A549 (cell line): ENCODE measurements around the gene TENM3. TPM values are rescaled to one million over a fixed set of nuclear protein-coding genes. Genes with fewer than 3 reads are reported as not detected.

Experiments used
- ATAC-seq, 2 experiments: fragments of 200-7000 bp in 1 of 2; fragments of >200 bp in 1 of 2; cut with Nextera tagmentation in 1 of 2; cut with Tn5 transposase in 1 of 2; 3 replicates each; pipeline versions ENCODE4 v1.8.0 to v1.9.1; 2018 to 2020; ENCODE audit warnings: mild to moderate bottlenecking in 1 of 2, moderate library complexity in 1 of 2
- CTCF ChIA-PET: fragments of 300-600 bp; sonication (Branson Sonifier 250); formaldehyde crosslinking; extraction: SDS; loops from one replicate; lab custom pipeline; 2021; ENCODE audit warnings: antibody characterized with exemption, inconsistent platforms; lab: Yijun Ruan, JAX
- POLR2A ChIA-PET: fragments of 350-600 bp; formaldehyde crosslinking; extraction: SDS; loops from one replicate; lab custom pipeline; 2021; ENCODE audit warnings: antibody characterized with exemption, inconsistent platforms; lab: Yijun Ruan, JAX
- DNase-seq, 2 experiments: peaks; one replicate each; pipeline versions ENCODE4 v3.0.0 to v3.0.0-alpha.2; 2011 to 2016; ENCODE audit warnings: low read depth in 1 of 2, low spot score in 1 of 2
- FAIRE-seq: peaks from 2 replicates; lab custom pipeline; 2011; peaks lifted over from hg19 to GRCh38; lab: Jason Lieb, UNC
- H3K27ac ChIP-seq, 2 experiments: fragments of >200 bp; sonication (Bioruptor Twin); formaldehyde crosslinking; 3 replicates each; pipeline ENCODE4 v1.5.1; 2016 to 2017
- H3K4me1 ChIP-seq: fragments of >200 bp; sonication (Bioruptor Twin); formaldehyde crosslinking; 3 replicates; pipeline ENCODE4 v1.6.1; 2016
- H3K4me2 ChIP-seq: fragments of >200 bp; sonication (Bioruptor Twin); formaldehyde crosslinking; 3 replicates; pipeline ENCODE4 v1.6.1; 2016
- H3K4me3 ChIP-seq: fragments of >200 bp; sonication (Bioruptor Twin); formaldehyde crosslinking; 3 replicates; pipeline ENCODE4 v1.5.1; 2016
- H3K9me3 ChIP-seq: fragments of >200 bp; sonication (Bioruptor Twin); formaldehyde crosslinking; 3 replicates; pipeline ENCODE4 v1.6.1; 2016
- CBX2 ChIP-seq: fragments of 200-600 bp; sonication (generic); IDR thresholded peaks from 2 replicates; pipeline ENCODE4 v1.6.1; 2016; ENCODE audit warnings: low read depth, mild to moderate bottlenecking, borderline replicate concordance
- E2F6 ChIP-seq: IDR thresholded peaks from 2 replicates; pipeline ENCODE4 v1.6.1; 2012; ENCODE audit warnings: low read depth, borderline replicate concordance
- EHMT2 ChIP-seq: fragments of 200-600 bp; sonication (generic); IDR thresholded peaks from 2 replicates; pipeline ENCODE4 v1.6.1; 2016; ENCODE audit warnings: antibody characterized with exemption, low read depth, mild to moderate bottlenecking, moderate library complexity
- ESRRA ChIP-seq: fragments of 150-350 bp; IDR thresholded peaks from 2 replicates; pipeline ENCODE4 v1.6.1; 2014; ENCODE audit warnings: mild to moderate bottlenecking, low read length, borderline replicate concordance
- FOSB ChIP-seq: fragments of 250-450 bp; sonication (Bioruptor Pico); IDR thresholded peaks from 2 replicates; pipeline ENCODE4 v1.5.0; 2020; ENCODE audit warnings: mild to moderate bottlenecking, moderate library complexity
- FOXS1 ChIP-seq: fragments of 250-450 bp; sonication (Bioruptor Pico); IDR thresholded peaks from 2 replicates; pipeline ENCODE4 v1.5.0; 2020; ENCODE audit warnings: mild to moderate bottlenecking, moderate library complexity
- GATA3 ChIP-seq: IDR thresholded peaks from 2 replicates; pipeline ENCODE4 v1.6.1; 2012; ENCODE audit warnings: borderline replicate concordance
- HEYL ChIP-seq: fragments of 250-450 bp; sonication (Bioruptor Pico); IDR thresholded peaks from 2 replicates; pipeline ENCODE4 v1.8.0; 2021; ENCODE audit warnings: mild to moderate bottlenecking, moderate library complexity
- HMGXB4 ChIP-seq: fragments of 250-450 bp; sonication (Bioruptor Pico); IDR thresholded peaks from 2 replicates; pipeline ENCODE4 v1.5.0; 2021; ENCODE audit warnings: mild to moderate bottlenecking, moderate library complexity, borderline replicate concordance
- KDM1A ChIP-seq: fragments of 200-600 bp; sonication (generic); IDR thresholded peaks from 2 replicates; pipeline ENCODE4 v1.6.1; 2016; ENCODE audit warnings: low read depth, mild to moderate bottlenecking
- KDM5A ChIP-seq: fragments of 200-600 bp; sonication (generic); IDR thresholded peaks from 2 replicates; pipeline ENCODE4 v1.6.1; 2016; ENCODE audit warnings: antibody characterized with exemption, mild to moderate bottlenecking
- MAFK ChIP-seq: fragments of 450-650 bp; IDR thresholded peaks from 2 replicates; pipeline ENCODE4 v1.6.1; 2014; ENCODE audit not compliant: partially characterized antibody
- MYC ChIP-seq: IDR thresholded peaks from 2 replicates; pipeline ENCODE4 v1.6.1; 2012; ENCODE audit warnings: mild to moderate bottlenecking, inconsistent platforms, low read length, improper control_type of control experiment, borderline replicate concordance
- NFE2L2 ChIP-seq: fragments of 150-350 bp; conservative IDR thresholded peaks from 2 replicates; pipeline ENCODE4 v1.6.1; 2014; ENCODE audit warnings: low read length
- NR3C1 ChIP-seq: fragments of >200 bp; sonication (Bioruptor Twin); formaldehyde crosslinking; IDR thresholded peaks from 3 replicates; pipeline ENCODE4 v1.6.1; 2017
- POLR2A ChIP-seq: IDR thresholded peaks from 2 replicates; pipeline ENCODE4 v1.6.1; 2012; ENCODE audit warnings: mild to moderate bottlenecking, low read length
- POLR2AphosphoS2 ChIP-seq: conservative IDR thresholded peaks from 2 replicates; pipeline ENCODE4 v1.6.1; 2012; ENCODE audit warnings: low read length, improper control_type of control experiment, inconsistent platforms
- RNF2 ChIP-seq: fragments of 200-600 bp; sonication (generic); IDR thresholded peaks from 2 replicates; pipeline ENCODE4 v1.6.1; 2016; ENCODE audit warnings: low read depth, mild to moderate bottlenecking, antibody characterized with exemption, moderate library complexity, borderline replicate concordance
- SMC3 ChIP-seq: fragments of >200 bp; sonication (Bioruptor Twin); formaldehyde crosslinking; IDR thresholded peaks from 3 replicates; pipeline ENCODE4 v1.6.1; 2018; ENCODE audit warnings: inconsistent platforms
- USF2 ChIP-seq: fragments of 450-650 bp; IDR thresholded peaks from 2 replicates; pipeline ENCODE4 v1.6.1; 2014; ENCODE audit warnings: antibody characterized with exemption
- ZC3H11A ChIP-seq: fragments of 450-650 bp; IDR thresholded peaks from 2 replicates; pipeline ENCODE4 v1.6.1; 2014; ENCODE audit warnings: antibody characterized with exemption, mild to moderate bottlenecking
- ZNF302 ChIP-seq: fragments of 250-450 bp; sonication (Bioruptor Pico); IDR thresholded peaks from 2 replicates; pipeline ENCODE4 v1.9.0; 2021; ENCODE audit warnings: inconsistent platforms, mild to moderate bottlenecking, moderate library complexity
- ZSCAN20 ChIP-seq: fragments of 250-450 bp; sonication (Bioruptor Pico); IDR thresholded peaks from 2 replicates; pipeline ENCODE4 v1.8.0; 2022; ENCODE audit warnings: mild to moderate bottlenecking, moderate library complexity
- WGBS: methylation state at CpG from one replicate; pipeline ENCODE4 v1.1.6; 2017; ENCODE audit errors: missing lambda C conversion rate; 5-methylcytosine and 5-hydroxymethylcytosine counted together
- polyA plus RNA-seq, 4 experiments: library from polyadenylated mRNA; depleted of rRNA in 3 of 4; stranded (reverse); fragments of >200 nt; fragmentation: RNase III in 1 of 4; extraction: RNeasy Plus Mini Kit Qiagen cat#74134 plus additional on column Dnase treatment in 1 of 4; gene quantifications; 2 replicates in 3 of 4; 3 replicates in 1 of 4; pipeline ENCODE4 v1.2.3, GENCODE V29; 2011 to 2017
- TF ChIP-seq, protein P1 (sequence below): fragments of >200 bp; sonication (Bioruptor Twin); formaldehyde crosslinking; IDR thresholded peaks from 3 replicates; pipeline ENCODE4 v1.5.1; 2016
- TF ChIP-seq, protein P2 (sequence below): fragments of 250-450 bp; sonication (Bioruptor Pico); IDR thresholded peaks from 2 replicates; pipeline ENCODE4 v1.5.0; 2020; ENCODE audit warnings: low read depth, mild to moderate bottlenecking, moderate library complexity

TENM3 gene
- polyA plus RNA-seq, 2 of the 4 experiments (the other 2 are of a cell fraction) = 2.4 to 7.3 TPM

DNA sequence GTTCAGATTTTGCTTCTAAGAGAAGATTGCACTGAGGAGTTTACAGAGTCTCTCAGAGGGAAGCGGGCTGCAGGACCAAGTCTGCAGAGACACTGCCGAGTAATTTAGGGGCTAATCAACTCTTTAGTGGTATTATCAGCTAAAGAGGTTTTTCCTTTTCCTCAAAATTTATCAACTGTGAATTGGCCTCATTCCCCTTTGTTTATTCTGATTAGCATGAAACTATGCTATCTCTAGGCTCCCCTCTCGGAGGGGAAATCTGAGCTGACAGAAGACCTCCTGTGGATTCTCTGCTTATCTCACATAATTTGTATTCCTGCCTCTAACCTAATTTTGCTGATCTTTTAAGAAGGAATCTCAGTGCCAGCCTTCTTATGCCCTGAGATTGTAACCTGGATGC, 473.0 kb downstream of the TENM3 start:
- POLR2A ChIA-PET = interaction anchor here (0.7 kb wide), 1 partner anchor 9 kb away, joined by 3 read pairs; no protein-coding TSS in a partner anchor
- no peak overlapping the region for H3K27ac ChIP-seq
- TF ChIP-seq POLR2A = no peak
- TF ChIP-seq, all 56 proteins: peak for 0
- DNase-seq (no peak), ATAC-seq (no peak), FAIRE-seq (no peak)
- H3K4me3 ChIP-seq = no peak overlapping the region
- no peaks in the 10 kb centered on the region for H3K9me3 ChIP-seq
- no peak overlapping the region for H3K4me2 ChIP-seq
- CTCF ChIA-PET = no interaction called here
- H3K4me1 ChIP-seq = no peaks in the 10 kb centered on the region
- WGBS = 18% methylated on average over 3 of the region's 3 CpGs

DNA sequence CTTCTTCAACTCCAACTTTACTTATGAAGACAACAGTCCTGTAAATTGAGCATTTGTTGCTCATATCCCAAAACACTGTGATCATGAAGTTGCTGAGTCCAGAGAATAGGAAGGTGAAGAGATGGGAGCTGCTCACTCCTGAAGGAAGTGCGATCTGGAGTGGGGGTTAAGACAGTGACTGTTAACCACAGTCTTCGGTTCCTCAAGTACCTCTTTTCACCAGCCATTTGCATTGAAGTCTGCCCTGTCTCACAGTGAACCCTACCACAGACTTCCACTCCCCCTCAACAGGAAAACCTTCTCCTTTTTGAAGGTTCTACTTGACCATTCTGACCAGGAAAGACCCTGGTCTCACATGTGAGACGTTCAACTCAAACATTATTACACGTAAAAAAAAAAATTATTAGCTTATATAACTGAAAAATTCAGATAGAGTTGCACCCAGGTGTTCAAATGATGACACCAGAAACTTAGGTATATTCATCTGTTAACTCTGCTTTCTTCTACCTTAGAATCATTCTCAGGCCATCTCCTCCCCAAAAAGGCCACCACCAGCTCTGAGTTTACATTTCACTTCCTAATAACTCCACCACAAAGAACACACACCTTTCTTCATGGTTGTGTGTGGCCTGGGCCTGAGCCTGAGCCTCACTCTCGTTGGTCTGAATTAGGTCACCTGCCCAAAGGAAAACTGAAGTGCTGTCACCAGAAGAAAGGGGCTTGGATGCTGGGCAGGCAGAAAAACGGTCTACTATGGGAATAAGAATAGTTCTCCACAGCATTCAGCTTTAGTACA, 474.8 kb downstream of the TENM3 start:
- 4% methylated on average over 6 of the region's 6 CpGs for WGBS
- no peaks in the 10 kb centered on the region for H3K9me3 ChIP-seq
- H3K4me2 ChIP-seq = no peak overlapping the region
- ChIA-PET CTCF (interaction anchor here (1.3 kb wide), 1 partner anchor 9 kb away, joined by 3 read pairs; no protein-coding TSS in a partner anchor), POLR2A (no interaction called here)
- no peak overlapping the region for H3K4me3 ChIP-seq
- H3K4me1 ChIP-seq = no peaks in the 10 kb centered on the region
- FAIRE-seq (no peak), DNase-seq (no peak), ATAC-seq (no peak)
- H3K27ac ChIP-seq = no peak overlapping the region
- TF ChIP-seq FOXS1 (no peak), KDM1A (no peak), SMC3 (no peak), ESRRA (no peak), MYC (no peak), ZC3H11A (no peak), NFE2L2 (no peak), HEYL (CRISPR knock-in tag) (no peak)
- TF ChIP-seq, protein P1, sequence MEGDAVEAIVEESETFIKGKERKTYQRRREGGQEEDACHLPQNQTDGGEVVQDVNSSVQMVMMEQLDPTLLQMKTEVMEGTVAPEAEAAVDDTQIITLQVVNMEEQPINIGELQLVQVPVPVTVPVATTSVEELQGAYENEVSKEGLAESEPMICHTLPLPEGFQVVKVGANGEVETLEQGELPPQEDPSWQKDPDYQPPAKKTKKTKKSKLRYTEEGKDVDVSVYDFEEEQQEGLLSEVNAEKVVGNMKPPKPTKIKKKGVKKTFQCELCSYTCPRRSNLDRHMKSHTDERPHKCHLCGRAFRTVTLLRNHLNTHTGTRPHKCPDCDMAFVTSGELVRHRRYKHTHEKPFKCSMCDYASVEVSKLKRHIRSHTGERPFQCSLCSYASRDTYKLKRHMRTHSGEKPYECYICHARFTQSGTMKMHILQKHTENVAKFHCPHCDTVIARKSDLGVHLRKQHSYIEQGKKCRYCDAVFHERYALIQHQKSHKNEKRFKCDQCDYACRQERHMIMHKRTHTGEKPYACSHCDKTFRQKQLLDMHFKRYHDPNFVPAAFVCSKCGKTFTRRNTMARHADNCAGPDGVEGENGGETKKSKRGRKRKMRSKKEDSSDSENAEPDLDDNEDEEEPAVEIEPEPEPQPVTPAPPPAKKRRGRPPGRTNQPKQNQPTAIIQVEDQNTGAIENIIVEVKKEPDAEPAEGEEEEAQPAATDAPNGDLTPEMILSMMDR = no peak
- TF ChIP-seq, protein P2, sequence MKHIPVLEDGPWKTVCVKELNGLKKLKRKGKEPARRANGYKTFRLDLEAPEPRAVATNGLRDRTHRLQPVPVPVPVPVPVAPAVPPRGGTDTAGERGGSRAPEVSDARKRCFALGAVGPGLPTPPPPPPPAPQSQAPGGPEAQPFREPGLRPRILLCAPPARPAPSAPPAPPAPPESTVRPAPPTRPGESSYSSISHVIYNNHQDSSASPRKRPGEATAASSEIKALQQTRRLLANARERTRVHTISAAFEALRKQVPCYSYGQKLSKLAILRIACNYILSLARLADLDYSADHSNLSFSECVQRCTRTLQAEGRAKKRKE (CRISPR knock-in tag) = no peak

DNA sequence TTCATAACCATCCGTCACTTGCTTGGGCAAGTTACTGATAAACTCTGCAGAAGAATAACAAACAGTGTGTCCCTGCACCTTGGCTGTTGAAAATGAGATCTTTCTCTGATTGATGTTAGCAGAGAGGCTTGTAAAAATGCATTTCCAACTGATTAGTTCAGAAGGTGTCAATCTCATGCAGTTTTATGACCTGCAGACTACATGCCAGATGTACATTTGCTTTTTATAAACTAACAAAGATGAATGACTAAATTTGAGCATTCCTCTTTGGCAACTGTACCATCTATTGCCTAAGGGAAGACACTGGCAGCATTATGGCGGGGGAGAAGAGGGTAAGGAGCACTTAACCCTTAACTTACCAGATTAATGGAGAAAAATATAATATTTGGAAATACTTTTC, 481.2 kb downstream of the TENM3 start:
- H3K4me1 ChIP-seq = no peaks in the 10 kb centered on the region
- H3K9me3 ChIP-seq = no peaks in the 10 kb centered on the region
- H3K27ac ChIP-seq = no peak overlapping the region
- WGBS = 2% methylated on average over 2 of the region's 2 CpGs
- H3K4me2 ChIP-seq = no peak overlapping the region
- POLR2A ChIA-PET = no interaction called here
- CTCF ChIA-PET = no interaction called here
- DNase-seq (no peak), FAIRE-seq (no peak)
- H3K4me3 ChIP-seq = no peak overlapping the region
- no peak for TF ChIP-seq ZNF302 (CRISPR knock-in tag)
- TF ChIP-seq GATA3 = no peak
- no peak for TF ChIP-seq RNF2
- TF ChIP-seq, all 56 proteins: peak for 0
- no peak for ATAC-seq

GRCh38 chr4:182729516-182729915, 486.3 kb downstream of the TENM3 start:
- H3K4me1 ChIP-seq = no peaks in the 10 kb centered on the region
- H3K9me3 ChIP-seq = no peaks in the 10 kb centered on the region
- ChIA-PET CTCF (no interaction called here), POLR2A (no interaction called here)
- 22% methylated on average over 2 of the region's 2 CpGs for WGBS
- no peak overlapping the region for H3K27ac ChIP-seq
- no peak overlapping the region for H3K4me3 ChIP-seq
- FAIRE-seq (no peak), DNase-seq (no peak), ATAC-seq (no peak)
- H3K4me2 ChIP-seq = no peak overlapping the region
- TF ChIP-seq HMGXB4 (CRISPR knock-in tag) (no peak), KDM1A (no peak), EHMT2 (no peak), CBX2 (no peak), USF2 (no peak), NR3C1 (no peak), KDM5A (no peak), HEYL (CRISPR knock-in tag) (no peak), POLR2A (no peak), POLR2AphosphoS2 (no peak), FOSB (CRISPR knock-in tag) (no peak), ZSCAN20 (CRISPR knock-in tag) (no peak), E2F6 (no peak), ZNF302 (CRISPR knock-in tag) (no peak), MAFK (no peak)
